ENCODE data around the gene RMC1.

DNA sequence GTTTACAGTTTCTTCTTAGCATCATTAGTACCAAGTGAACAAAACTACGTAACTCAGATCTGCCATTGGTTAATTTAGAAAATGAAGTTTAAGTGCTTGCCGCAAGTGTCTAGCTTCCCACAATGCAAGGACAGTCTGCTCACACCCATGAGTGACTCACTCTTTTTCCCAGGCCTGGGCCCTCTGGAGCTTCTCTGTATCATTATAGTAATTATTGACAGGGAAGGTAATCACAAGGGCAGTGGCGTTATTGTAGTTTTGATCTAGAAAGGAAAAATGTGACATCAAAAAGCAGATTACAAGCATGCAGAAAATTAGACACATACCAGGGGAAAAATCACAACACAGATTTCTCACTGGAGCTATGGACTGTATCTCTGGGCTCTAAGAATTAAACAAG is 44.5 kb downstream of the RMC1 start:
- TF ChIP-seq CTCF (IDR thresholded peaks at IDR 0.05; ENCODE audit: insufficient read depth, low read depth, low read length) = no peak
- TF ChIP-seq EZH2 (IDR thresholded peaks at IDR 0.05; ENCODE audit: insufficient read depth, low read length) = no peak

Data from astrocyte (in vitro differentiated cells and primary cell).